ENCODE measurements around the gene ATP13A1.
"Not testable (repeated sequence)": the region's sequence is repeated elsewhere in the genome, so short reads cannot be mapped to it uniquely, and the experiment has no call there.

Gene ATP13A1

GRCh38 chr19:19610376-19611202, 52.9 kb downstream of the ATP13A1 start:
- Histone ChIP-seq H3K4me1 (ENCODE audit: control insufficient read depth, insufficient read depth, low read length) (peaks cover 7% of the 10 kb centered on the region), H3K36me3 (ENCODE audit: control insufficient read depth, insufficient read depth, low read length, severe bottlenecking) (no peaks in the 10 kb centered on the region), H3K27me3 (replicated peaks; ENCODE audit: control insufficient read depth, insufficient read depth, low read length) (no peaks in the 10 kb centered on the region), H3K4me3 (ENCODE audit: low read length) (no peak overlapping the region), H3K9me3 (ENCODE audit: control insufficient read depth, low read length) (no peaks in the 10 kb centered on the region), H3K9ac (ENCODE audit: low read length) (no peak overlapping the region)
- no peak for DNase-seq (ENCODE audit: low read depth)

GRCh38 chr19:19606686-19607085, 56.8 kb downstream of the ATP13A1 start:
- H3K4me3 ChIP-seq (ENCODE audit: low read length), result not testable (repeated sequence)

GRCh38 chr19:19606021-19606420, 57.5 kb downstream of the ATP13A1 start:
- Histone ChIP-seq H3K4me1 (ENCODE audit: control insufficient read depth, insufficient read depth, low read length) (no peaks in the 10 kb centered on the region), H3K9me3 (ENCODE audit: control insufficient read depth, low read length) (no peaks in the 10 kb centered on the region), H3K36me3 (ENCODE audit: control insufficient read depth, insufficient read depth, low read length, severe bottlenecking) (no peaks in the 10 kb centered on the region), H3K27me3 (replicated peaks; ENCODE audit: control insufficient read depth, insufficient read depth, low read length) (no peaks in the 10 kb centered on the region), H3K4me3 (ENCODE audit: low read length) (no peak overlapping the region), H3K9ac (ENCODE audit: low read length) (no peak overlapping the region)
- DNase-seq (ENCODE audit: low read depth), result no peak

More at GRCh38 chr19:19606686-19607085, 56.8 kb downstream of the ATP13A1 start:
- H3K4me1 ChIP-seq (ENCODE audit: control insufficient read depth, insufficient read depth, low read length); H3K9me3 ChIP-seq (ENCODE audit: control insufficient read depth, low read length); DNase-seq (ENCODE audit: low read depth); H3K36me3 ChIP-seq (ENCODE audit: control insufficient read depth, insufficient read depth, low read length, severe bottlenecking); H3K27me3 ChIP-seq (replicated peaks; ENCODE audit: control insufficient read depth, insufficient read depth, low read length); H3K9ac ChIP-seq (ENCODE audit: low read length): not testable (repeated sequence)

GRCh38 chr19:19602713-19603324, 60.7 kb downstream of the ATP13A1 start:
- Histone ChIP-seq H3K9ac (ENCODE audit: low read length) (no peak overlapping the region), H3K36me3 (ENCODE audit: control insufficient read depth, insufficient read depth, low read length, severe bottlenecking) (no peaks in the 10 kb centered on the region), H3K4me3 (ENCODE audit: low read length) (no peak overlapping the region), H3K27me3 (replicated peaks; ENCODE audit: control insufficient read depth, insufficient read depth, low read length) (no peaks in the 10 kb centered on the region), H3K4me1 (ENCODE audit: control insufficient read depth, insufficient read depth, low read length) (no peaks in the 10 kb centered on the region), H3K9me3 (ENCODE audit: control insufficient read depth, low read length) (no peaks in the 10 kb centered on the region)
- DNase-seq (ENCODE audit: low read depth), result no peak

- H3K4me3 ChIP-seq (ENCODE audit: low read length), result no peak overlapping the region
- no peak overlapping the region for H3K9ac ChIP-seq (ENCODE audit: low read length)
- H3K9me3 ChIP-seq (ENCODE audit: control insufficient read depth, low read length), result no peaks in the 10 kb centered on the region
- no peaks in the 10 kb centered on the region for H3K27me3 ChIP-seq (replicated peaks; ENCODE audit: control insufficient read depth, insufficient read depth, low read length)
- H3K36me3 ChIP-seq (ENCODE audit: control insufficient read depth, insufficient read depth, low read length, severe bottlenecking), result no peaks in the 10 kb centered on the region
- DNase-seq (ENCODE audit: low read depth), result no peak
- H3K4me1 ChIP-seq (ENCODE audit: control insufficient read depth, insufficient read depth, low read length), result peaks cover 4% of the 10 kb centered on the region
Measured at GRCh38 chr19:19602136-19602712, 61.3 kb downstream of the ATP13A1 start.

- Histone ChIP-seq H3K4me3 (ENCODE audit: low read length) (no peak overlapping the region), H3K4me1 (ENCODE audit: control insufficient read depth, insufficient read depth, low read length) (peaks cover 16% of the 10 kb centered on the region), H3K36me3 (ENCODE audit: control insufficient read depth, insufficient read depth, low read length, severe bottlenecking) (no peaks in the 10 kb centered on the region), H3K9ac (ENCODE audit: low read length) (no peak overlapping the region), H3K9me3 (ENCODE audit: control insufficient read depth, low read length) (no peaks in the 10 kb centered on the region), H3K27me3 (replicated peaks; ENCODE audit: control insufficient read depth, insufficient read depth, low read length) (no peaks in the 10 kb centered on the region)
- no peak for DNase-seq (ENCODE audit: low read depth)
Measured at GRCh38 chr19:19600793-19601330, 62.6 kb downstream of the ATP13A1 start.

GRCh38 chr19:19598728-19599451, 64.6 kb downstream of the ATP13A1 start:
- not testable (repeated sequence) for H3K27me3 ChIP-seq (replicated peaks; ENCODE audit: control insufficient read depth, insufficient read depth, low read length); H3K36me3 ChIP-seq (ENCODE audit: control insufficient read depth, insufficient read depth, low read length, severe bottlenecking); H3K4me3 ChIP-seq (ENCODE audit: low read length); DNase-seq (ENCODE audit: low read depth); H3K9ac ChIP-seq (ENCODE audit: low read length); H3K9me3 ChIP-seq (ENCODE audit: control insufficient read depth, low read length)
- peaks cover 32% of the 10 kb centered on the region for H3K4me1 ChIP-seq (ENCODE audit: control insufficient read depth, insufficient read depth, low read length)

- H3K9ac ChIP-seq (ENCODE audit: low read length), result no peak overlapping the region
- H3K4me1 ChIP-seq (ENCODE audit: control insufficient read depth, insufficient read depth, low read length), result peaks cover 32% of the 10 kb centered on the region
- no peaks in the 10 kb centered on the region for H3K36me3 ChIP-seq (ENCODE audit: control insufficient read depth, insufficient read depth, low read length, severe bottlenecking)
- DNase-seq (ENCODE audit: low read depth), result no peak
- no peaks in the 10 kb centered on the region for H3K9me3 ChIP-seq (ENCODE audit: control insufficient read depth, low read length)
- H3K4me3 ChIP-seq (ENCODE audit: low read length), result no peak overlapping the region
- H3K27me3 ChIP-seq (replicated peaks; ENCODE audit: control insufficient read depth, insufficient read depth, low read length), result no peaks in the 10 kb centered on the region
Measured at GRCh38 chr19:19597809-19598306, 65.6 kb downstream of the ATP13A1 start.

All from adipocyte (in vitro differentiated cells).